ENCODE results near the gene METTL2B.

METTL2B gene, protein sequence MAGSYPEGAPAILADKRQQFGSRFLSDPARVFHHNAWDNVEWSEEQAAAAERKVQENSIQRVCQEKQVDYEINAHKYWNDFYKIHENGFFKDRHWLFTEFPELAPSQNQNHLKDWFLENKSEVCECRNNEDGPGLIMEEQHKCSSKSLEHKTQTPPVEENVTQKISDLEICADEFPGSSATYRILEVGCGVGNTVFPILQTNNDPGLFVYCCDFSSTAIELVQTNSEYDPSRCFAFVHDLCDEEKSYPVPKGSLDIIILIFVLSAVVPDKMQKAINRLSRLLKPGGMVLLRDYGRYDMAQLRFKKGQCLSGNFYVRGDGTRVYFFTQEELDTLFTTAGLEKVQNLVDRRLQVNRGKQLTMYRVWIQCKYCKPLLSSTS

DNA sequence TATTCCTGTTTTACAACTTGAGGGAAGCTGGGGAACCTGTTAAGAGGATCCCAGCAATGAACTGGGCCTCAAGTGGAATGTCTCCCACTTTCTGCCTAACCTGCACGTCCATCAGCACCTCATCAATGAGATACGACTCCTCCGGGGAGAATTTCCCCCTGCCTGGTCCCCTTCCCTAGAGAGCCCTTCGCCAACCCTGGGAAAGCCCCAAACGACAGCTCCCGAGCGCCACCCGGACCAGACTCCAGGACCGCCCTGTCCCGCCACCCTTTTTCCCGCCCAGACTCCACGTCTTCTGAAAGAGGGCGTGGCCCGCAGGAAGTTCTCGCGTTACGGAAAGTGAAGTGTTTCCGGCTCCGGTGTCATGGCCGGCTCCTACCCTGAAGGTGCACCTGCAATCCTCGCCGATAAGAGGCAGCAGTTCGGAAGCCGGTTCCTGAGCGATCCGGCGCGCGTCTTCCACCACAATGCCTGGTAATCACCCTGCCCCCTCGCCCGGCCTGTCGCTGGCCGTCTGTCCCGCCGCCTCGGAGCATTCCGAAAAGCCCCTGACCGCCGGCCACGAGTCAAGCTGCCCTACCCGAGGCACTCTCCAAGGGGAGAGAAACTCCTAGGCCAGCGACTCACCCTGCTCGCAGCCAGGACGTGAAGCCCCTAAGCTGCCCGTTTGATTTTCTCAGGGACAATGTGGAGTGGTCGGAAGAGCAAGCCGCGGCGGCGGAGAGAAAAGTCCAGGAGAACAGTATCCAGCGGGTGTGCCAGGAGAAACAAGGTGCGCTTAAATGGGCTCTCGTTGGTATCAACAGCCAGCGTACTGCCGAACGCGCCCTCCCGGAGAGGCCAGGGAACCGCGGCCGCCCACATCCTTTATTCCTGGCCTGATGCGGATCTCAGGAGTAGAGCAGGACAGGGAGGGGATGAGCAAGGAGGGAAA lies at the start of gene METTL2B:
Gene METTL2B, plus strand, starts transcription at position 347 of the 934 bp plus-strand sequence. Its CDS starts 18 bp downstream, at position 365.
- DNase-seq (ENCODE audit: low read depth in 2 of 3, low spot score in 1 of 3) = peak; percentile 92 to 94 (median 92)

DNA sequence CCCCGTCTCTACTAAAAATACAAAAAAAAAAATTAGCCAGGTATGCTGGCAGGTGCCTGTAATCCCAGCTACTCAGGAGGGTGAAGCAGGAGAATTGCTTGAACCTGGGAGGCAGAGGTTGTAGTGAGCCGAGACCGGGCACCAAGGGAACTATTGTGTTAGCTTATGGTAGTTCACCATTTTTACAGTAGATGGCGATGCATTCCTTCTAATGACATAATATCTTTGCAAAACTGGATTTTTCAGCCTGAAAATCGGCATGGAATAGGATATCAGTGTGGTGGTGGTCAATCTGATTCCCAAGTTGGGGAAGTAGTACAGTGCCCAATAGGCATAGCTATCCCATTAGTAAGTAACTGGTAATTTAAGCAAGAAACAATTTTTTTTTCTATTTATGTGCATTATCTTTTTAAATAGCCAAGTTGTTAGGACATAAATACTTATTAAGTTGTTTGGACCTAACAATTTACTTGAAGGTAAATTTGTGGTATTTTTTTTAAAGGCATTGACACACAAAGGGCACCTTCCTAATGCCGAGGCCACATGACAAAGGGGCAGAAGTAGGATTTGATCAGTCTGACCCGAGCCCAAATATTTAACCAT lies 49.2 kb upstream of the METTL2B start:
- DNase-seq (ENCODE audit: low read depth in 2 of 3, low spot score in 1 of 3) = peak in 1 of 3 donors; percentile 62

DNA sequence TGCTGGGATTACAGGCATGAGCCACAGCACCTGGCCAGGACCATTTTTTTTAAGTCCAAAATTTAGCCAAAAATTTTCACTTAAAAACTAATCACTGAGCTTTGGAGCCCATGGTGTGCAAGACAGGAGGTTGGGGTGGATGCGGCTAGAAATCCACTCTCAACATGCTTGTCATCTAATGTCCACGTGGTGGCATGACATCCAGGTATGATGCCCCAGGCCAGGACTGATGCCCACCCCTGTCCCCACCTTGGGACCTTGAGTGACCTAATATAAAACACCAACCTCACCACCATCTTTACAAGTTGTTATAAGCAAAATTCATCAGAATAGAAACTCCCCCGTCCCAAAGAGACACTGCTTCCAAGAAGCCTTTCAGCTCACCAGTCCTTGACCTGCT lies 46.3 kb upstream of the METTL2B start:
- DNase-seq (ENCODE audit: low read depth in 2 of 3, low spot score in 1 of 3) = no peak

DNA sequence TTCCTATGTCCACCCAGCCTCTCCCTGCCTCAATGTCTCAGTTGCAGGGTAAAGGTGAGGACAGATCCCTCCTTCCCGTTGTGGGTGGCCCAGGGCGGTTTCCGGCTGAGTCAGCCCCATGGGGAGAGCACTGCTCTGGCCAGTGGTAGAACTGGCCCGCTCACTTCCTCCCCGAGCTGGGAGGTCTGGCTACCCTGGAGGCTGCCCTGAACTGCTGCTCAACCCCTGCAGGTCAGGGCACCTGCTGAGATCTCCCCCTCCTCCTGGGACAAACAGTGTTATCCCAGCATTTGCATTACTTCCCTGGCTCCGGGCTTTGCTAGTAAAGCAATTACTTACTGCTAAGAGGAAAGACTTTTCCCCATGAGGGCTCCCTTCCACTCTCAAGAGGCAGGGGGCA lies 45.3 kb upstream of the METTL2B start:
- no peak for DNase-seq (ENCODE audit: low read depth in 2 of 3, low spot score in 1 of 3)

DNA sequence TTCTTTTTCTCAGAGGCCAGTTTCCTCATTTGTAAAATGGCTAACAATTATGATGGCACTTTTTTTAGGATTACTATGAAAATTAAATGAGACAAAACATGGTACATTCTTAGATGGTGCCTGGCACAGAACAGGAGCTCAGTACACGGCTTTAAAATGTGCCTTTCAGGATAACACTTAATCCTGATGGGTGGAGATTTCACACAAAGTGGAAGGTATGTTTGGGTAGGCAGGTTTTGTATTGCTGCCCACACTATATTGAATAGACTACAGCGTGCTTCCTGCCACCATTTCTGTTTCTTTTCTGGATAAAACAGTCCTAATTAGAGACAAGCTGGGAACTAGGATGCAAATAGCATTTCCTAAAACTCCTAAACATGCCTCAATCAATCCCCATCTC lies 44.8 kb upstream of the METTL2B start:
- DNase-seq (ENCODE audit: low read depth in 2 of 3, low spot score in 1 of 3) = no peak

DNA sequence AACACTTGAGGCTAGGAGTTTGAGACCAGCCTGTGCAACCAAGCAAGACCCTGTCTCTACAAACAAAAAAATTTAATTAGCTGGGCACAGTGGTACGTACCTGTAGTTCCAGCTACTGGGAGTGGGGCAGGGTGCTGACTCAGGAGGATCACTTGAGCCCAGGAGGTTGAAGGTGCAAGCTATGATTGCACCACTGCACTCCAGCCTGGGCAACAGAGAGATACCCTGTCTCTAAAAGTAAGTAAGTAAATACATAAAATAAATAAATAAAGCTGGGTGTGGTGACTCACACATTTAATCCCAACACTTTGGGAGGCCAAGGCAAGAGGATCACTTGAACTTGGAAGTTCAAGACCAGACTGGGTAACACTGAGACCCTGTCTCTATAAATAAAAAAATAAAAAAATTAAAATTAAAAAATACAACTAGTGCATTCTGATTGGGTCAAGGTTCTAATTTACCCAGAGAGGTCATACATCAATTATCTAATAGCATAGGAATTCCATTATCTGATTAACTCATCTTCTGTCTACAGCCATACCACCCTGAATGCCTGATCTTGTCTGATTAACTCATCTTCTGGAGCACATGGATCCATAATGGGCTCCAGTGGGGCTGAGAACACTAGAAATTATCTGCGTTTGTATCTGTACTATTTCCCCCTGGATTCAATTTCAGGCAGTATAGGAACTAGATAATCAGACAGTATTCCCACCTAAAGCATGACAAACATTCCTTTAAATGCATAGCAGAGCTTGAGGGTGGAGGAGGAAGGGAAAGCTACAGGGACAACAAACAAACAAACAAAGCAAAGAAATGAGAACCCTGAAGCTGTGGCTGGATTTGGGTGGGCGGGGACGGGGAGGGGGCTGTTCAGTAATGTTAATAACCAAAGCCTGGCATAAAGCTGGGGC lies 41.9 kb upstream of the METTL2B start:
- DNase-seq (ENCODE audit: low read depth in 2 of 3, low spot score in 1 of 3) = no peak

DNA sequence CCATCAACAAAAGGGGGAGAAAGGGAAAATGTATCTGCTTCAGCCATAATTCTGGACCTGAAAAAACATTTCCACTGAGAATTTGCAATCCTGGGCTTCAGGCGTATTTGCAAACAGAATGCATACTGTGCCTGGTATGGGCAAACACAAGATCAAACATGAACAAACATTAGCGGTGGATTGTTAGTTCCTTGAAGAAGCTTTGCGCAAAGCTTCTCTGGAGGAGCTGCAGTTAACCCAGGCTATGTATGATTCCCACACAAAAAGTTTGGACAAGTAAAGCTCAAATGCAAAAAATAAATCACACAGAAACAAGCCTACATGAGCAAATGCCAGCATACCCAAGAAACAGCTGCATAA lies 41.2 kb upstream of the METTL2B start:
- no peak for DNase-seq (ENCODE audit: low read depth in 2 of 3, low spot score in 1 of 3)

DNA sequence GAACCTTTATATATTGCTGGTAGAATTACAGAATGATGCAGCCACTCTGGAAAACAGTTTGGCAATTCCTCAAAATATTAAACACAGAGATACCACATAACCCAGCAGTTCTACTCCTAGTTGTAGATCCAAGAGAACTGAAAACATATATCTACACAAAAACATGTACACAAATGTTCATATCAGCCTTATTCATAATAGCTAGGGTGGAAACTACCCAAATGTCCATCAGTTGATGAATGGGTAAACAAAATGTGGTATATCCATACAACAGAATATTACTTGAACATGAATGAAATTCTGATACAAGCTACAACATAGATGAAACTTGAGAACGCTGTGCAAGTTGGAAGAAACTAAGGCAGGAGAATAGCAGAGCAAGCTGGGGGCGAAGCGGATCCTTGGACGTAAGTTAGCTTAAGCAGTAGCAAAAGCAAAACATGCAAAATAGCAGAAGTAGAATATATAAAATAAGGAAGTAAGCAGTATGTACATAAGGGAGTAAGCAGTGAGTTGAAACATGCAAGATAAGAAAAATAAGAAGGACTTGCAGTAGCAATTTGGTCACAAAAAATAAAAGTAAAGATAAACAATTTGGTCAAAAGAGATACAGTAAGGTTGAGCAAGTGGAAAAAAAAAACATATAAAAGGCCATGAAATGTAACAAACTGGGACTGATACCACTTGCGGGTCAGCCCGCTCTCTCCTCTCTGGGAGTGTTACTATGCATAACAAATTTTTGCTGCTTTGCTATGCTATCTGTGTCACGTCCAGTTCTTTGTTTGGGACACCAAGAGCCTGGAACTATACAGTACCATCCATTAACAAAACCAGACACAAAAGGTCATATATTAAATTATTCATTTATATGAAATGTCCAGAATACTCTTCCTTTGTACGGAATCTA lies 38.9 kb upstream of the METTL2B start:
- no peak for DNase-seq (ENCODE audit: low read depth in 2 of 3, low spot score in 1 of 3)

DNA sequence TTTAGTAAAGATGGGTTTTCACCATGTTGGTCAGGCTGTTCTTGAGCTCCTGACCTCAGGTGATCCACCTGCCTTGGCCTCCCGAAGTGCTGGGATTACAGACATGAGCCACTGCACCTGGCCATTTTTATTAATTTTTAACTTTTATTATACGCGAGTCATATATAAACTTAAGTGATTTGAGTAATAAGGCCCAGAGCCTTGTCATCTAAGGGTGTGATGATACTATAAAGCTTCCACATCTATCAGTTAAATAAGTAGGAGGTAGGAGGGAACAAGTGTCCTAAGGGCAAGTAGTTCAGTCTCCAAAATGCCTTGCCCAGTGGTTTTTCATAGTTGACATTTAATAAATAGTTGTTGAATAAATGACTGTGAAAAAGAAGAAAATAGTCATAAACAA lies 34.2 kb upstream of the METTL2B start:
- no peak for DNase-seq (ENCODE audit: low read depth in 2 of 3, low spot score in 1 of 3)

DNA sequence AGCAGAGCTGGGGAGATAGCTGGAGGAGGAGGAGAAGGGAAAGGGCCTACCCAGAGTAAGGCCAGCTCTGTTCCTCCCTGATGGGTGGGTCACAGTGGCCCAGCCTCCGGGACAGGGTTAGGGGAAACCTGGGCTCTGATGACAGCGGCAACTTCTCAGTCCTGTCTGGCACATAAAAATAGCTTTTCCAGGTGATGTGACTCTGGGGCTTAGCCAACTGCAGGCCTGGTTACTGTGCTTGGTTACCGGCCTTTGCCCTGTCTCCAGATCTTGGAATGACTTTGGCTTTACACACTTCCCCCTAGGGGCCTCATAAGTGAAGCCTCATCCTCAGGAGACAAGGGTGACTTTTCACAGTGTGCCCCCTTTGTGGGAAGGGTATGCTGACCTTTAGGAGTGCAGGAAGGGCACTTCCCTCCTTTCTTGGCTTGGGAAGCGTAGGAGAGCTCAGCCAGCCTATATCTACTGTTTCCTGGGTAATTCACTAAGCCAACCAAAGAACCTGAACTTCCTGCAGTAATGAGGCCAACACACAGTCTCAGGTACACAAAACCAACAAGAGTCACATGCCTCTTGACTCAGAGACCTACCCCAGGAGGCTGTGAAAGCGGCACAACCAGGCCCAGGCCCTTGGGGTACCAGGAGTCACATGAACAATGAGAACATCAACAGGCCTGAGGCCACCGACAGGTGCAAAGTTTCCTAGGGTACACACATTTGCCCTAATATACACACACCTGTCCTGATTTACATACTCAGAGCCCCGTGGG lies 32.5 kb upstream of the METTL2B start:
- no peak for DNase-seq (ENCODE audit: low read depth in 2 of 3, low spot score in 1 of 3)

DNA sequence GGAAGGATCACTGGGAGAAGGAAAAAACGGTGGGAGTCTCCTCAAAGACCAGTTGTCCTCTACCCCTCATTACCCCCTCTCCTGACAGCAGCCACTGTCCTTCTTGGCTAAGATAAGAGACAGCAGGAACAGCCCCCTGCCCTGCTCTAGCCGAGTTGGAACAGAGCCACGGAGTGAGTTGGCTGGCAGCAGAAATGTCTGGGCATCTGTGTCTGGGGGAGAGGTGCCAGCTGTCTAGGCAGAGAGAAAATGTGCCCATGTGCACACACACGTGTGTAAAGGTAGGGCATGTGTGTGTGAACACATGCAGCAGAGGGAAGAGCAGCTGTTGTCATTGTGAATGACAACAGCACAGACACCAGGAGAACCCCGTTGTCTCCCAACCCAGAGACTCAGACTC lies 30.2 kb upstream of the METTL2B start:
- no peak for DNase-seq (ENCODE audit: low read depth in 2 of 3, low spot score in 1 of 3)

DNA sequence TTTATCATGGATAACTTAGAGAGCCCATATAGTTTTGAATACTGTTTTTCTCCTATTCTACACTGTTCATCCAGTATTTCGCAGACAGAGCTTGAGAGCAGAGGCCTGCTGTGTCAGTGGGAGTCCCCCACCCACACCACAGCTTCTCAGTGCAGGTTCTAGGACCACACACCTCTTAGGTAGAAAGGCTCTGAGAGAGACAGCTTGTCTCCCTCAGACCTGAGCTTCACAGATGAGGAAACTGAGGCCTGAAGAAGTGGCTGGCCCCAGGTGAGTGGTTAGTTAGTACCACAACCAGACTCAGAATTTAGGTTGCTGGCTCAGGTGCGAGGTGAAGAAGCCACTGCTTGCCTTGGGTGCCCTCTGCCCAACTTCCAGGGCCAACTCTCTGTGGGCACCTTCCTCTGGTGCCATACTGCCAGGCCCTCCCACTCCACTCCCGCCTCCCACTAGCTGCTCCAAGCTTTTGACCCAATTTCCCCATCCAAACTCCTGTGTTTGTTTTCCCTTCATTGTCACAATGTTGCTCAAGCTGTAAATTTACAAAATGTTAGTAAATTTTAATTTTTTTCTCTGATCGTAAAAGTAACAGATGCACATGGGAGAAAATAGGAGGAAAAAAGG lies 28.5 kb upstream of the METTL2B start:
- DNase-seq (ENCODE audit: low read depth in 2 of 3, low spot score in 1 of 3) = no peak

DNA sequence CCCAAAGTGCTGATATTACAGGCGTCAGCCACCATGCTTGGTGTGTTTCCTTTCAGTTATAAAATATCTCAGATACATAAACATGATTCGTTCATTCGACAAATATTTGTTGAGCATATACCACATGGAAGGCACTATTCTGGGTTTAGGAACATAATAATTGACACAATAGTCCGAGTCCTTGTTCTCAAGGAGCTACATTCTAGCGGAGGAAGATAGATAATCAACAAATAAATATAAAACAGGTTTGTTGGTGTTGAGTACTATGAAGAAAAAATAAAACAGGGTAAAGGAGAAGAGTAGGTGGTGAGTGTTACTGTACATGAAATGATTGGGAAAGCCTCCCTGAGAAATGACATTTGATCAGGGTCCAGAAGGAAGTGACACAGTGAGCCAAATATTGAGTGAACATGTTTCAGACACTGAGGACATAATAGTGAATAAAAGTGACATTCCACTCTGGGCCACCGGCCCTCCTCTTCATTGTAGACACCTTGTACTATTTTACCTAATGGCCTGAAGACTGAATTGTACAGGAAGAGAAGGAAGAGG lies 27.7 kb upstream of the METTL2B start:
- DNase-seq (ENCODE audit: low read depth in 2 of 3, low spot score in 1 of 3) = no peak

DNA sequence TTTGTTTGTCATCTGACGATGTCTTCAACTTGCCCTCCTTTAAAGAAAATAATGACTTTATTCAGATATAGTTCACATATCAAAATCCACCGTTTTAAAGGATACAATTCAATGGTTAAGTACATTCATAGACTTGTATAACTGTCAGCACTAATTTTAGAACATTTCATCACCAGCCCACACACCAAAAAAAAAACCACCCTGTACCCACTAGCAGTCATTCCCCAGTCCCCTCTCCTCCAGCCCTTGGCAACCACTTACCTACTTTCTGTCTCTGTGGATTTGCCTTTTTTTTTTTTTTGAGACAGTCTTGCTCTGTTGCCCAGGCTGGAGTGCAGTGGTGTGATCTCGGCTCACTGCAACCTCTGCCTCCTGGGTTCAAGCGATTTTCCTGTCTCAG lies 26.1 kb upstream of the METTL2B start:
- DNase-seq (ENCODE audit: low read depth in 2 of 3, low spot score in 1 of 3) = no peak

DNA sequence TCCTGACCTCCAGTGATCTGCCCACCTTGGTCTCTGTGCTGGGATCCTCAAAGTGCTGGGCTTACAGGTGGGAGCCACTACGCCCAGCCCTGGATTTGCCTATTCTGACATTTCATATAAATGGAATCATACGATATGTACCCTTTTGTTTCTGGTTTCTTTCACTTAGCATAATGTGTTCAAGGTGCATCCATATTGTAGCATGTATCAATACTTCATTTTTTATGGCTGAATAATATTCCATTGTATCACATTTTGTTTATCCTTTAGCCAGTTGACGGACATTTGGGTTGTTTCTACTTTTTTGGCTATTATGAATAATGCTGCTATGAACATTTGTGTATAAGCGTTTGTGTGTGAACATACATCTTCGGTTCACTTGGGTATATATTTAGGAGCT lies 25.6 kb upstream of the METTL2B start:
- DNase-seq (ENCODE audit: low read depth in 2 of 3, low spot score in 1 of 3) = no peak

DNA sequence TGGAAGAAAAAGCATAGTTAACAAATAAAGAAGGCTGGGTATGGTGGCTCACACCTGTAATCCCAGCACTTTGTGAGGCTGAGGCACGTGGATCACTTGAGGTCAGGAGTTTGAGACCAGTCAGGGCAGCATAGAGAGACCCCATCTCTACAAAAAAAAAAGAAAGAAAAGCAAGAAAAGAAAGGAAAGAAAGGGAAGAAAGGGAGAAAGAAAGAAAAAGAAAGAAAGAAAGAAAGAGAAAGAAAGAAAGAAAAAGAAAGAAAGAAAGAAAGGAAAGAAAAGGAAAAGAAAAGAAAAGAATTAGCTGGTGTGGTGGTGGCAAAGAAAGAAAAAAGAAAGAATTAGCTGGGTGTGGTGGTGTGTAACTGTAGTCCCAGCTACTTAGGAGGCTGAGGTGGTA lies 24.0 kb upstream of the METTL2B start:
- DNase-seq (ENCODE audit: low read depth in 2 of 3, low spot score in 1 of 3) = no peak

DNA sequence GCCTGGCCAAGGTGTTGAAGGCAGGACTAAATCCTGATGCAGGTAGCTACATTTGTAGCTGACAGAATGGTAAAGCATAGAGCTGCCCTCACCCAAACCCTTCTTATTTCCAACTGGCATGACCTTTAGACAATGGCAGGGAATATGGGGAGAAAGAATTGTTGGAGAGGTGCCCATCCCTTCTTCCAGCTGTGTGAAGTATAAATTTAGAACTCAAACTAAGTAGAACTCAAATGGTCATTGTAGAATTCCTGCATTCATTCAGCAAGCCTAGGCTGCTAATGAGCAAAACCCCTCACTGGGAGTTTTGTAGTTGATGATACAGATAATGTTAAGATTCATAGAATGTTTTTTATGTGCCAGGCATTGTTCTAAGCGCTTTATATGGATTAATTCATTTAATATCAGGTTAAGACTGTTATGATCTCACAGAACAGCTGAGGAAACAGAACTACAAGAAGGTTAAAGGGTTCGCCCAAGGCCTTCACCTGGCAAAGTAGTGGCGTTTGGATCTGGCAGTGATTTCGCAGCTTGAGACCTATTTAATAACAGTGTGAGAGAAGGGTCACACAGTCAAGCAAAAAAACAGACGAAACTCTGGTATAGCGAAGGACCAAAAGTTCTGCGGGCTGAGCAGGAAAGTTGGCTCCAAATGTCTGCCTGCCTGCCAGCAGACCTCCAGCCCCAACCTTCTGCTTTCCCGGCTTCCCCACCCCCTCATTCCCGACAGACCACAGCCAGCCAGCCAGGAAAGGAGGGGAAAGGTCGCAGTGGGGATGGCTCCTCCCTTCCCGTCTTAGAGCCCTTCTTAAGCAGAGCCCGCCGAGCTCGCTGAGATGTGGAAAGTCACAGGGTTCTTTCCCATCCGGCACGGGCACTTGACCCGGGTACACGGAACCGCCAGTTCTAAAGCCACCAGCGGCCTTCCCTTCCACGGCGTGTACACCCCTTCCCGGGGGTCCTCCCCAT lies 22.4 kb upstream of the METTL2B start:
- no peak for DNase-seq (ENCODE audit: low read depth in 2 of 3, low spot score in 1 of 3)
